ENCODE measurements around the gene GDAP1L1.

The GDAP1L1 gene

GRCh38 chr20:44212792-44213191 is 34.3 kb upstream of the GDAP1L1 start:
- H3K4me3 ChIP-seq, result no peak overlapping the region
- no peaks in the 10 kb centered on the region for H3K9me3 ChIP-seq (ENCODE audit: low read depth, low read length)
- H3K36me3 ChIP-seq (ENCODE audit: insufficient read depth, low read length), result no peaks in the 10 kb centered on the region
- no peak overlapping the region for H3K27ac ChIP-seq
- no peak overlapping the region for H3K9ac ChIP-seq (ENCODE audit: insufficient read length)
- TF ChIP-seq EZH2 (IDR thresholded peaks at IDR 0.05) (no peak), FOXP2 (optimal IDR thresholded peaks at IDR 0.05; ENCODE audit: control extremely low read depth, extremely low read length, insufficient read depth) (no peak), POLR2AphosphoS5 (IDR thresholded peaks at IDR 0.05; ENCODE audit: borderline replicate concordance, low read depth, low read length) (no peak)
- no peak for DNase-seq (ENCODE audit: low read depth, low spot score)

GRCh38 chr20:44215125-44215524 is 32.0 kb upstream of the GDAP1L1 start:
- no peak overlapping the region for H3K4me3 ChIP-seq
- no peaks in the 10 kb centered on the region for H3K9me3 ChIP-seq (ENCODE audit: low read depth, low read length)
- no peak for DNase-seq (ENCODE audit: low read depth, low spot score)
- no peaks in the 10 kb centered on the region for H3K36me3 ChIP-seq (ENCODE audit: insufficient read depth, low read length)
- no peak overlapping the region for H3K9ac ChIP-seq (ENCODE audit: insufficient read length)
- TF ChIP-seq EZH2 (IDR thresholded peaks at IDR 0.05) (no peak), FOXP2 (optimal IDR thresholded peaks at IDR 0.05; ENCODE audit: control extremely low read depth, extremely low read length, insufficient read depth) (no peak), POLR2AphosphoS5 (IDR thresholded peaks at IDR 0.05; ENCODE audit: borderline replicate concordance, low read depth, low read length) (no peak)
- H3K27ac ChIP-seq, result no peak overlapping the region

GRCh38 chr20:44217342-44218092 is 29.6 kb upstream of the GDAP1L1 start:
- Histone ChIP-seq H3K4me3 (no peak overlapping the region), H3K27ac (no peak overlapping the region)
- TF ChIP-seq EZH2 (IDR thresholded peaks at IDR 0.05) (no peak), POLR2AphosphoS5 (IDR thresholded peaks at IDR 0.05; ENCODE audit: borderline replicate concordance, low read depth, low read length) (no peak), FOXP2 (optimal IDR thresholded peaks at IDR 0.05; ENCODE audit: control extremely low read depth, extremely low read length, insufficient read depth) (no peak)

DNA sequence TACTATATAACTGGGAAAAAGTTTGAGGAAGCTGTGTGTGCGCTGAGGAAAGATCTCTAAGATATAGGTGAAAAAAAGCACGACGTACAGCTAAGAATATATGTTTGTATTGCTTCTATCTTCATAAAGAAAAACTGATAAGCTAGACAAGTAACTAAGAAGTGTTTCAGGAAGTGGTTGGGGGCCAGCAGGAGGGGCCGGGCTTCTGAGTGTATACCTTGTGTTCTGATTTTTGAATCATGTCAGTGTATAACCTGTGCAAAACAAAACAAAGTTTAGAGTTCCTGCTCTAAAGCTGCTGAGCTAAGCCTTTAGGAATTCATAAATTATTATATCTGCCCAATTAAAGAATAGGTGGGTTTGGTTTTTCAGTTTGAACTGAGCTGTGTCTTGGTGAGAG is 28.7 kb upstream of the GDAP1L1 start:
- Histone ChIP-seq H3K27ac (no peak overlapping the region), H3K4me3 (no peak overlapping the region), H3K36me3 (ENCODE audit: insufficient read depth, low read length) (no peaks in the 10 kb centered on the region), H3K9me3 (ENCODE audit: low read depth, low read length) (no peaks in the 10 kb centered on the region), H3K9ac (ENCODE audit: insufficient read length) (no peak overlapping the region)
- DNase-seq (ENCODE audit: low read depth, low spot score), result no peak
- TF ChIP-seq EZH2 (IDR thresholded peaks at IDR 0.05) (no peak), POLR2AphosphoS5 (IDR thresholded peaks at IDR 0.05; ENCODE audit: borderline replicate concordance, low read depth, low read length) (no peak), FOXP2 (optimal IDR thresholded peaks at IDR 0.05; ENCODE audit: control extremely low read depth, extremely low read length, insufficient read depth) (no peak)

More at GRCh38 chr20:44217342-44218092, 29.6 kb upstream of the GDAP1L1 start:
- H3K9me3 ChIP-seq (ENCODE audit: low read depth, low read length), result no peaks in the 10 kb centered on the region
- H3K36me3 ChIP-seq (ENCODE audit: insufficient read depth, low read length), result no peaks in the 10 kb centered on the region
- H3K9ac ChIP-seq (ENCODE audit: insufficient read length), result no peak overlapping the region
- peak; percentile 24 for DNase-seq (ENCODE audit: low read depth, low spot score)

- H3K27ac ChIP-seq, result no peak overlapping the region
- no peak overlapping the region for H3K4me3 ChIP-seq
- no peaks in the 10 kb centered on the region for H3K36me3 ChIP-seq (ENCODE audit: insufficient read depth, low read length)
- H3K9ac ChIP-seq (ENCODE audit: insufficient read length), result no peak overlapping the region
- no peaks in the 10 kb centered on the region for H3K9me3 ChIP-seq (ENCODE audit: low read depth, low read length)
- DNase-seq (ENCODE audit: low read depth, low spot score), result no peak
- no peak for TF ChIP-seq EZH2 (IDR thresholded peaks at IDR 0.05)
- TF ChIP-seq FOXP2 (optimal IDR thresholded peaks at IDR 0.05; ENCODE audit: control extremely low read depth, extremely low read length, insufficient read depth), result no peak
- no peak for TF ChIP-seq POLR2AphosphoS5 (IDR thresholded peaks at IDR 0.05; ENCODE audit: borderline replicate concordance, low read depth, low read length)
Measured at GRCh38 chr20:44219170-44219730, 27.9 kb upstream of the GDAP1L1 start.

- Histone ChIP-seq H3K27ac (no peak overlapping the region), H3K9me3 (ENCODE audit: low read depth, low read length) (no peaks in the 10 kb centered on the region), H3K9ac (ENCODE audit: insufficient read length) (no peak overlapping the region), H3K4me3 (no peak overlapping the region), H3K36me3 (ENCODE audit: insufficient read depth, low read length) (no peaks in the 10 kb centered on the region)
- no peak for DNase-seq (ENCODE audit: low read depth, low spot score)
- TF ChIP-seq POLR2AphosphoS5 (IDR thresholded peaks at IDR 0.05; ENCODE audit: borderline replicate concordance, low read depth, low read length), result no peak
Measured at GRCh38 chr20:44219791-44220190, 27.3 kb upstream of the GDAP1L1 start.

GRCh38 chr20:44221368-44221954 is 25.6 kb upstream of the GDAP1L1 start:
- Histone ChIP-seq H3K9me3 (ENCODE audit: low read depth, low read length) (no peaks in the 10 kb centered on the region), H3K27ac (no peak overlapping the region), H3K4me3 (no peak overlapping the region), H3K36me3 (ENCODE audit: insufficient read depth, low read length) (no peaks in the 10 kb centered on the region), H3K9ac (ENCODE audit: insufficient read length) (no peak overlapping the region)
- no peak for DNase-seq (ENCODE audit: low read depth, low spot score)
- TF ChIP-seq POLR2AphosphoS5 (IDR thresholded peaks at IDR 0.05; ENCODE audit: borderline replicate concordance, low read depth, low read length) (no peak), FOXP2 (optimal IDR thresholded peaks at IDR 0.05; ENCODE audit: control extremely low read depth, extremely low read length, insufficient read depth) (no peak), EZH2 (IDR thresholded peaks at IDR 0.05) (no peak)

DNA sequence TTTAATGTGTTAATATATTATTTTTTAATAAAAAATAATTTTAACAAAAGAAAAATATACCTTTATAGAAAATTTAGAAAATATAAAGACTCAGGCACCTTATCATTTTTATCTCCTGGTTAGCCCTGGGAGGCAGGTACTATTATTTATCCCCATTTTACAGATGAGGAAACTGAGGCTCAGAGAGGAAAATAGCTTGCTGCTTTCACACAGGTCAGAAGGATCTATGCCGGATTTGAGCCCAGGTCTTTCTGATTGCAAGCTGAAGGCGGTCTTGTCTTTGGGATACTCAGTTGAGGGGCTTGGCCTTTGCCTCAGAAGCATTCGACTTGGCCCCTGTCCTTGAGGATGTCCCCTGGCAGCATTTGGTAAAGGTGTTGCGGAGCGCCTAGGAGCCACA is 25.1 kb upstream of the GDAP1L1 start:
- Histone ChIP-seq H3K36me3 (ENCODE audit: insufficient read depth, low read length) (no peaks in the 10 kb centered on the region), H3K27ac (no peak overlapping the region), H3K9ac (ENCODE audit: insufficient read length) (no peak overlapping the region), H3K4me3 (no peak overlapping the region), H3K9me3 (ENCODE audit: low read depth, low read length) (no peaks in the 10 kb centered on the region)
- no peak for DNase-seq (ENCODE audit: low read depth, low spot score)
- TF ChIP-seq FOXP2 (optimal IDR thresholded peaks at IDR 0.05; ENCODE audit: control extremely low read depth, extremely low read length, insufficient read depth), result no peak
- no peak for TF ChIP-seq EZH2 (IDR thresholded peaks at IDR 0.05)
- TF ChIP-seq POLR2AphosphoS5 (IDR thresholded peaks at IDR 0.05; ENCODE audit: borderline replicate concordance, low read depth, low read length), result no peak

Measured in SK-N-MC (cell line).